Dermis blood vessel endothelial cell (primary cell): ENCODE data around the gene BFSP2. TPM values are rescaled to one million over a fixed set of nuclear protein-coding genes. Genes with fewer than 3 reads are reported as not detected.
A peak's percentile ranks its signal among the peaks of the same experiment; 100 is the strongest.

Experiments used
- DNase-seq: peaks from one replicate; pipeline ENCODE4 v3.0.0; 2010
- total RNA-seq: library from RNA; depleted of rRNA; stranded (reverse); fragments of >200 nt; gene quantifications from 2 replicates; pipeline ENCODE4 v1.2.3, GENCODE V29; 2014

BFSP2 gene
- total RNA-seq, 1 donor from 2014 or later: not detected

- DNase-seq: no peak
Measured at GRCh38 chr3:133424937-133425869, 25.3 kb downstream of the BFSP2 start.

GRCh38 chr3:133425898-133426297 lies 26.0 kb downstream of the BFSP2 start:
- DNase-seq: no peak

GRCh38 chr3:133426721-133427120 lies 26.9 kb downstream of the BFSP2 start:
- DNase-seq: peak; percentile 23

GRCh38 chr3:133428552-133428951 lies 28.7 kb downstream of the BFSP2 start:
- DNase-seq: no peak

GRCh38 chr3:133429063-133429462 lies 29.2 kb downstream of the BFSP2 start:
- DNase-seq: no peak

GRCh38 chr3:133439563-133439962 lies 39.7 kb downstream of the BFSP2 start:
- no peak for DNase-seq

GRCh38 chr3:133440652-133441051 lies 40.8 kb downstream of the BFSP2 start:
- no peak for DNase-seq

GRCh38 chr3:133441867-133442270 lies 42.0 kb downstream of the BFSP2 start:
- DNase-seq: no peak

GRCh38 chr3:133442518-133442917 lies 42.7 kb downstream of the BFSP2 start:
- no peak for DNase-seq

- peak; percentile 47 for DNase-seq
Measured at GRCh38 chr3:133443649-133444422, 44.0 kb downstream of the BFSP2 start.

GRCh38 chr3:133444423-133444774 lies 44.5 kb downstream of the BFSP2 start:
- DNase-seq: no peak

GRCh38 chr3:133445108-133445507 lies 45.3 kb downstream of the BFSP2 start:
- DNase-seq: no peak

GRCh38 chr3:133447750-133448477 lies 48.1 kb downstream of the BFSP2 start:
- no peak for DNase-seq

GRCh38 chr3:133448478-133449122 lies 48.7 kb downstream of the BFSP2 start:
- DNase-seq: no peak

- DNase-seq: no peak
Measured at GRCh38 chr3:133451309-133451708, 51.5 kb downstream of the BFSP2 start.

- no peak for DNase-seq
Measured at GRCh38 chr3:133452641-133453319, 52.9 kb downstream of the BFSP2 start.

GRCh38 chr3:133453383-133453782 lies 53.5 kb downstream of the BFSP2 start:
- no peak for DNase-seq

- no peak for DNase-seq
Measured at GRCh38 chr3:133455281-133455680, 55.4 kb downstream of the BFSP2 start.

- DNase-seq: no peak
Measured at GRCh38 chr3:133455960-133456359, 56.1 kb downstream of the BFSP2 start.

GRCh38 chr3:133457025-133457424 lies 57.2 kb downstream of the BFSP2 start:
- DNase-seq: no peak

- DNase-seq: peak; percentile 26
Measured at GRCh38 chr3:133457465-133458067, 57.7 kb downstream of the BFSP2 start.

- DNase-seq: no peak
Measured at GRCh38 chr3:133459400-133459799, 59.5 kb downstream of the BFSP2 start.
